Measurements from ENCODE around the gene ARHGAP18.

Gene ARHGAP18

DNA sequence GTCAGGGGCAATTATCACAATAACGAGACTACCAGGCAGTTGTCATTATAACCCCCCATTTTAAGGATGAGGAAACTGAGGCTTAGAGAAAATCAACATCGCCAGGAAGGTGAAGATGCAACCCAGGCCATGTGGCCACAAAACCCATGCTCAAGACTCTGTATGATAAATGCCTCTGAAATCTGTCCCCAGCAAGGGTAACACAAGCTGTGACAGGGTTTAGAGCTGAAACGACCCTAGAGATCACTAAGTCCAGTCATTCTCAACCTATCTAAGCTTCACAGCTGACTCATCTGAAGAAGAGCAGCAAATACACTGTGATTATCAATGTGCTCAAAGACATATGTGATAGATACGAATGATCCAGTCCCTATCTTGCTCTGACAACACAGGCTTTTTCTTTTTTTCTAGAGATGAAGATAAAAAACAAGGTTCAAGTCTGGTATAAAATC, 47.0 kb downstream of the ARHGAP18 start:
- ChIA-PET POLR2A (ENCODE audit: low non-redundant PET) (no interaction called here), CTCF (no interaction called here)
- no peak for DNase-seq (ENCODE audit: low spot score)
- TF ChIP-seq, protein P1, sequence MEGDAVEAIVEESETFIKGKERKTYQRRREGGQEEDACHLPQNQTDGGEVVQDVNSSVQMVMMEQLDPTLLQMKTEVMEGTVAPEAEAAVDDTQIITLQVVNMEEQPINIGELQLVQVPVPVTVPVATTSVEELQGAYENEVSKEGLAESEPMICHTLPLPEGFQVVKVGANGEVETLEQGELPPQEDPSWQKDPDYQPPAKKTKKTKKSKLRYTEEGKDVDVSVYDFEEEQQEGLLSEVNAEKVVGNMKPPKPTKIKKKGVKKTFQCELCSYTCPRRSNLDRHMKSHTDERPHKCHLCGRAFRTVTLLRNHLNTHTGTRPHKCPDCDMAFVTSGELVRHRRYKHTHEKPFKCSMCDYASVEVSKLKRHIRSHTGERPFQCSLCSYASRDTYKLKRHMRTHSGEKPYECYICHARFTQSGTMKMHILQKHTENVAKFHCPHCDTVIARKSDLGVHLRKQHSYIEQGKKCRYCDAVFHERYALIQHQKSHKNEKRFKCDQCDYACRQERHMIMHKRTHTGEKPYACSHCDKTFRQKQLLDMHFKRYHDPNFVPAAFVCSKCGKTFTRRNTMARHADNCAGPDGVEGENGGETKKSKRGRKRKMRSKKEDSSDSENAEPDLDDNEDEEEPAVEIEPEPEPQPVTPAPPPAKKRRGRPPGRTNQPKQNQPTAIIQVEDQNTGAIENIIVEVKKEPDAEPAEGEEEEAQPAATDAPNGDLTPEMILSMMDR (conservative IDR thresholded peaks at IDR 0.05; ENCODE audit: low read depth), result no peak
- H3K27ac ChIP-seq, result no peak overlapping the region

DNA sequence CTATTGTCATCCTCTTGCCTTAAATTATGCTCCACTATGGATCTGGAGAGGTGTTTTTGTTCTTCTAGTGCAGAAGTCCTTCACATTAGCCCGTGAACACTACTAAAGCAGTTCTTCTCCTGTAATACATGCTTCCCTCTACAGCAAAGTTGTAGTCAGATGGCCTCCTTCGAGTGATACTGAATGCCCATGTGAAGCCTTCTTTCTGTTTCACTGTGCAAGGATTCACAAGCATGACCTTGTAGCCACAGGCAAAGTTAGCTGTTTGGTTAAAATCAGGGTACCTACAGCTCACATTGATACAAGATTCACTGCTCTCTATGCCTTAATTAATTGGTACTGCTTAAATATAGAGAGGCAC, 47.6 kb downstream of the ARHGAP18 start:
- ChIA-PET CTCF (no interaction called here), POLR2A (ENCODE audit: low non-redundant PET) (no interaction called here)
- TF ChIP-seq, protein P1 (conservative IDR thresholded peaks at IDR 0.05; ENCODE audit: low read depth), result no peak
- DNase-seq (ENCODE audit: low spot score), result no peak
- H3K27ac ChIP-seq, result no peak overlapping the region

DNA sequence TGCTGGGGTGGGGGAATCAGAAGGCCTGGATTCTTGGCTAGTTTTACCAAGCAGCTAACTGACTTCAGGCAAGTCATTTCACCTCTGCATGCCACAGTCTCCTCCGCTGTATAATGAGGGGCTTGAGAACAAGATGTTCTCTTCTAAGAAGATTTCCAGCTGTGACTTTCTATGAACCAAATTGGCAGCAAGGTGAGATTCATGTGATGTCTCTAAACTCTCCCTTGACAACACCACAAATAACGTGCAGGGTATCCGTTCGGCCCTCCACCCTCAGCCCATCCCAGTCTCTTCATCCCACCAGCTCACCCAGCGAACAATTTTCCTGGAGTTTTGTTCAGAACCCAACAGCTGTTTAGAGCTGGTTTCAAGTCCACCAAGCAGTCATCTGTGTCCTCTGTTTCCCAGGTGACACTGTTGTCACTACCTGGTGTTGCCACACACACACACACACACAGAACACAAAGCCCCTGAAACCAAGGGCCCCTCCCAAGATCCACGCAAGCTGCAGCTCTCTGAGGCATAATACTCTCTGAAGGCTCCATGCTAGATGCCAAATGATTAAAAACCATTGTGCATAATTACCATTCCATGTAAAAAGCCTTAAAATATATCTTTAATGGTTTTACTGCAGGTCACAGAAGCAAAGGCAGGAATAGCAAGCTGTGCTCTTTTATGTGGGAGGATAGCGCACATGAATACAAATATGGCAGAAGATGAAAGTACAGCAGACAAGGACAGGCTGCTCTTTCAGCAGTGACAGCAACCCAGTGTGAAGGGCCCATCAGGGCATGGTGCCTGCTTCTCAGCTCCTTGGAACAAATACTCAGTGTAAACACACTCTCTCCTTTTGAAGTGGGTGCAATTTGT, 48.2 kb downstream of the ARHGAP18 start:
- TF ChIP-seq, protein P1 (conservative IDR thresholded peaks at IDR 0.05; ENCODE audit: low read depth), result no peak
- DNase-seq (ENCODE audit: low spot score), result no peak
- CTCF ChIA-PET, result interaction anchor here (0.6 to 1.6 kb wide), 2 partner anchors 11 to 40 kb away, joined by 3 to 6 read pairs; no protein-coding TSS in a partner anchor
- H3K27ac ChIP-seq, result no peak overlapping the region
- POLR2A ChIA-PET (ENCODE audit: low non-redundant PET), result interaction anchor here (0.6 kb wide), 1 partner anchor 229 kb away, joined by 4 read pairs; no protein-coding TSS in a partner anchor

DNA sequence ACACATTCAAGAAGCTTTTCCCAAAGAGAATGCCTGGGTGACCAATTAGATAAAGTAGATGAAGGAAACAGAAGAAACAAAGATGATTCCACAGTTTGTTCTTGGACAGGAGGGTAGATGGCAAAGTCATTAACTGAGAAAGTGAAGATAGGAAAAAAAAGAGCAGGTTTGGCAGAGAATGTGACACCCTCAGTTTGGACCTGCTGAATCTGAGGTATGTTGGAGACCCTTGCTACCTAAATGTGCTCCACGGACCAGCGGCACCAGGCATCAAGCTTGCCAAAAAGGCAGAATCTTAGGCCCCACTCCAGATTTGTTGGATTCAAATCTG, 49.7 kb downstream of the ARHGAP18 start:
- CTCF ChIA-PET, result interaction anchor here (0.5 to 1.6 kb wide), 3 partner anchors 13 to 115 kb away, joined by 3 to 6 read pairs (median 3); no protein-coding TSS in a partner anchor
- TF ChIP-seq, protein P1 (conservative IDR thresholded peaks at IDR 0.05; ENCODE audit: low read depth), result no peak
- no peak overlapping the region for H3K27ac ChIP-seq
- POLR2A ChIA-PET (ENCODE audit: low non-redundant PET), result no interaction called here
- DNase-seq (ENCODE audit: low spot score), result no peak

DNA sequence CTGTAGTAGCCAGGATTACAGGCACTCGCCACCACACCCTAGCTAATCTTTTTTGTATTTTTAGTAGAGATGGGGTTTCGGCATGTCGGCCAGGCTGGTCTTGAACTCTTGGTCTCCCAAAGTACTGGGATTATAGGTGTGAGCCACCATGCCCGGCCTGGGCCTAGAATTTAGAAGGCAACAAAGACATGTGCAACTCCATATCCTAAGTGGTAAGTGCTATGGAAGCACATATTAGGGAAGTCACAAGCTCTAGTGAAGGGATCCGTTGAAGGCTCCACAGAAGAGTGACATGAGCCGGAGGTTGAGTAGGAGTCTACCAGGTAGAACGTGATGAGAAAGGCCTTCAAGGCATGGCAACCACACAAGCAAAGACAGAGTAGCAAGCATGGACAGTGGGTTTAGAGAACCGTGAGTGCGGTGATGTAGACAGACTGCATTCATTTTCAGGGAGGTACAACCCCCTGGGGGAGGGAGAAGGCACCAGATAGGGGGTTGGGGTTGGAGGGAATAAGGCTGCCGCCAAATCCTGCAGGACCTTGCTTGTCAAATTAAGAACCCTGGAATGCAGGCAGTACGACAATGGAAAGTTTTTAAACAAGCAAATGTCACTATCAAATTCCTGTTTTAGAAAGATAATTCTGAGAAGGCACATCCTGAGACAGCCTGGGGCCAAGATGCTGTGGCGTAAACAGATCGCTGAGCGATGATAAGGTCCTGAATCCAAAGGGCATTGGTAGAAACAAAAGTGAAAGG, 50.2 kb downstream of the ARHGAP18 start:
- TF ChIP-seq, protein P1 (conservative IDR thresholded peaks at IDR 0.05; ENCODE audit: low read depth), result no peak
- ChIA-PET CTCF (interaction anchor here (0.6 to 1.6 kb wide), 2 partner anchors 13 to 116 kb away, joined by 3 to 6 read pairs; no protein-coding TSS in a partner anchor), POLR2A (ENCODE audit: low non-redundant PET) (no interaction called here)
- no peak for DNase-seq (ENCODE audit: low spot score)
- H3K27ac ChIP-seq, result no peak overlapping the region

DNA sequence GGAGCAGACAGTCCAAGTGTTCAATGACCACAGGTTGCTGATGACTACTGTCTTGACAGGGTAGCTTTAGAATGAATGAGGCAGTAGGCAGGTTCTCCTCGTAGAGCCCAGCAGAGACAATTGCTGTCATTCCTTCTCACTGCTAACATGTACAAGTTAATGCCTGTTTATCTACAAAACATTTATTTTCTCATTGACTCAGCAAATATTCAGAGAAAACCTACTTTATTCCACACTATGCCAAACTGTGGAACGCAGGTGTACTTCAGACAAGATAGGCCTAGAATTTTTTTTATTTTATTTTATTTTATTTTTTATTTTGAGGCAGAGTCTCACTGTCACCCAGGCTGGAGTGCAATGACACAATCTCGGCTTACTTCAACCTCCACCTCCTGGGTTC, 50.8 kb downstream of the ARHGAP18 start:
- POLR2A ChIA-PET (ENCODE audit: low non-redundant PET), result no interaction called here
- TF ChIP-seq, protein P1 (conservative IDR thresholded peaks at IDR 0.05; ENCODE audit: low read depth), result no peak
- DNase-seq (ENCODE audit: low spot score), result no peak
- CTCF ChIA-PET, result no interaction called here
- no peak overlapping the region for H3K27ac ChIP-seq

All from RWPE1 (cell line).